ENCODE data around the gene ANP32A. TPM values are rescaled to one million over a fixed set of nuclear protein-coding genes. Genes with fewer than 3 reads are reported as not detected.

ANP32A gene
- total RNA-seq, 4 donors from 2014 or later: 27.1 to 55.8 (median 50.6) TPM

GRCh38 chr15:68774120-68774519 is 46.6 kb downstream of the ANP32A start:
- intact Hi-C loops (cut with DNase I; ENCODE audit: low total_unique reads): no loop called here

DNA sequence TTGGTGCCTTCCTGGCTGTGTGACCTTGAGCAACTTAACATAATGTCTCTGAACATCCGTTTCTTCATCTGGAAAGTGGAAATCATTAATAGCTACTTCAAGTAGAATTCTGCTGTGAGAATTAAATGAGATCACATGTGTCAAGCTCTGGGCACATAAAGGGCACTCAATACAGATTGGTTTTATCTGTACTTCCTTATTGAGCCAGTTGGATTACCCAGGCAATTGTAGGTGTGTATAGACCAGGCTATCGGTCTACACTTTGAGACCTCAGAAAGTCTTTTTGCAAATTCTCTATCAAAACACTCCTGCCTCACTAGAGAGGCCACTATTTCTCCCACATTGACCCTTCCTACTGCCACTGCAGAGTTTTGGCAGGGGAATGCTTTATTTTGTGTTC is 47.7 kb downstream of the ANP32A start:
- TF ChIP-seq, protein P1, sequence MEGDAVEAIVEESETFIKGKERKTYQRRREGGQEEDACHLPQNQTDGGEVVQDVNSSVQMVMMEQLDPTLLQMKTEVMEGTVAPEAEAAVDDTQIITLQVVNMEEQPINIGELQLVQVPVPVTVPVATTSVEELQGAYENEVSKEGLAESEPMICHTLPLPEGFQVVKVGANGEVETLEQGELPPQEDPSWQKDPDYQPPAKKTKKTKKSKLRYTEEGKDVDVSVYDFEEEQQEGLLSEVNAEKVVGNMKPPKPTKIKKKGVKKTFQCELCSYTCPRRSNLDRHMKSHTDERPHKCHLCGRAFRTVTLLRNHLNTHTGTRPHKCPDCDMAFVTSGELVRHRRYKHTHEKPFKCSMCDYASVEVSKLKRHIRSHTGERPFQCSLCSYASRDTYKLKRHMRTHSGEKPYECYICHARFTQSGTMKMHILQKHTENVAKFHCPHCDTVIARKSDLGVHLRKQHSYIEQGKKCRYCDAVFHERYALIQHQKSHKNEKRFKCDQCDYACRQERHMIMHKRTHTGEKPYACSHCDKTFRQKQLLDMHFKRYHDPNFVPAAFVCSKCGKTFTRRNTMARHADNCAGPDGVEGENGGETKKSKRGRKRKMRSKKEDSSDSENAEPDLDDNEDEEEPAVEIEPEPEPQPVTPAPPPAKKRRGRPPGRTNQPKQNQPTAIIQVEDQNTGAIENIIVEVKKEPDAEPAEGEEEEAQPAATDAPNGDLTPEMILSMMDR (IDR thresholded peaks at IDR 0.05 in 4 of 5, conservative IDR thresholded peaks at IDR 0.05 in 1 of 5): no peak
- TF ChIP-seq POLR2A (IDR thresholded peaks at IDR 0.05): no peak
- H3K27me3 ChIP-seq: no peaks in the 10 kb centered on the region
- DNase-seq (no peak), ATAC-seq (no peak)
- in situ Hi-C loops (cut with MboI; ENCODE audit: low sequenced_read_pairs in 4 of 4) (no loop called here), intact Hi-C loops (cut with DNase I; ENCODE audit: low total_unique reads) (no loop called here)
- no peaks in the 10 kb centered on the region for H3K9me3 ChIP-seq
- no peaks in the 10 kb centered on the region for H3K36me3 ChIP-seq
- H3K4me3 ChIP-seq: no peak overlapping the region
- H3K27ac ChIP-seq: no peak overlapping the region
- peaks cover 0 to 10% of the 10 kb centered on the region in 2 donors for H3K4me1 ChIP-seq

More at GRCh38 chr15:68774120-68774519, 46.6 kb downstream of the ANP32A start:
- Histone ChIP-seq H3K27me3 (no peaks in the 10 kb centered on the region), H3K9me3 (no peaks in the 10 kb centered on the region), H3K27ac (no peak overlapping the region), H3K4me3 (no peak overlapping the region), H3K36me3 (peaks cover 0 to 6% of the 10 kb centered on the region in 2 donors), H3K4me1 (peaks cover 0 to 10% of the 10 kb centered on the region in 2 donors)
- in situ Hi-C loops (cut with MboI; ENCODE audit: low sequenced_read_pairs in 4 of 4): no loop called here
- DNase-seq (no peak), ATAC-seq (no peak)
- TF ChIP-seq POLR2A (IDR thresholded peaks at IDR 0.05): no peak
- TF ChIP-seq, protein P1 (IDR thresholded peaks at IDR 0.05 in 4 of 5, conservative IDR thresholded peaks at IDR 0.05 in 1 of 5): no peak

- TF ChIP-seq POLR2A (IDR thresholded peaks at IDR 0.05): no peak
- TF ChIP-seq, protein P1 (IDR thresholded peaks at IDR 0.05 in 4 of 5, conservative IDR thresholded peaks at IDR 0.05 in 1 of 5): no peak
- H3K27ac ChIP-seq: no peak overlapping the region
- H3K4me1 ChIP-seq: peaks cover 3 to 5% of the 10 kb centered on the region in 2 donors
- DNase-seq (no peak), ATAC-seq (no peak)
- intact Hi-C loops (cut with DNase I; ENCODE audit: low total_unique reads) (no loop called here), in situ Hi-C loops (cut with MboI; ENCODE audit: low sequenced_read_pairs in 4 of 4) (no loop called here)
- H3K4me3 ChIP-seq: no peak overlapping the region
- H3K36me3 ChIP-seq: no peaks in the 10 kb centered on the region
- H3K9me3 ChIP-seq: no peaks in the 10 kb centered on the region
- no peaks in the 10 kb centered on the region for H3K27me3 ChIP-seq
These were observed 50.5 kb downstream of the ANP32A start for GRCh38 chr15:68770216-68770615.

GRCh38 chr15:68769702-68770101 is 51.0 kb downstream of the ANP32A start:
- TF ChIP-seq, protein P1 (IDR thresholded peaks at IDR 0.05 in 4 of 5, conservative IDR thresholded peaks at IDR 0.05 in 1 of 5): no peak
- TF ChIP-seq POLR2A (IDR thresholded peaks at IDR 0.05): no peak
- intact Hi-C loops (cut with DNase I; ENCODE audit: low total_unique reads): no loop called here

GRCh38 chr15:68768321-68768720 is 52.4 kb downstream of the ANP32A start:
- TF ChIP-seq POLR2A (IDR thresholded peaks at IDR 0.05): no peak
- TF ChIP-seq, protein P1 (IDR thresholded peaks at IDR 0.05 in 4 of 5, conservative IDR thresholded peaks at IDR 0.05 in 1 of 5): no peak
- no peaks in the 10 kb centered on the region for H3K27me3 ChIP-seq
- H3K4me3 ChIP-seq: no peak overlapping the region
- peaks cover 0 to 3% of the 10 kb centered on the region in 2 donors for H3K4me1 ChIP-seq
- DNase-seq (no peak), ATAC-seq (no peak)
- H3K9me3 ChIP-seq: no peaks in the 10 kb centered on the region
- intact Hi-C loops (cut with DNase I; ENCODE audit: low total_unique reads): no loop called here
- no peaks in the 10 kb centered on the region for H3K36me3 ChIP-seq
- H3K27ac ChIP-seq: no peak overlapping the region
- in situ Hi-C loops (cut with MboI; ENCODE audit: low sequenced_read_pairs in 4 of 4): no loop called here

More at GRCh38 chr15:68769702-68770101, 51.0 kb downstream of the ANP32A start:
- H3K27ac ChIP-seq: no peak overlapping the region
- DNase-seq (no peak), ATAC-seq (no peak)
- peaks cover 0 to 3% of the 10 kb centered on the region in 2 donors for H3K4me1 ChIP-seq
- no peaks in the 10 kb centered on the region for H3K9me3 ChIP-seq
- H3K4me3 ChIP-seq: no peak overlapping the region
- no peaks in the 10 kb centered on the region for H3K36me3 ChIP-seq
- H3K27me3 ChIP-seq: no peaks in the 10 kb centered on the region
- in situ Hi-C loops (cut with MboI; ENCODE audit: low sequenced_read_pairs in 4 of 4): no loop called here
